GM12874 (cell line): ENCODE results near the gene FLVCR2.

Experiments used
- CTCF ChIP-seq: IDR thresholded peaks from 2 replicates; pipeline ENCODE4 v1.5.1; 2011; ENCODE audit warnings: low read depth, mild to moderate bottlenecking, control low read depth, low read length, moderate library complexity; ENCODE audit not compliant: insufficient read depth

Gene FLVCR2

GRCh38 chr14:75649337-75649736 is 70.9 kb downstream of the FLVCR2 start:
- no peak for TF ChIP-seq CTCF

GRCh38 chr14:75649773-75650172 is 71.4 kb downstream of the FLVCR2 start:
- no peak for TF ChIP-seq CTCF

- TF ChIP-seq CTCF, result no peak
Measured at GRCh38 chr14:75650253-75651058, 72.0 kb downstream of the FLVCR2 start.

- no peak for TF ChIP-seq CTCF
Measured at GRCh38 chr14:75653563-75653962, 75.1 kb downstream of the FLVCR2 start.

- peak; percentile 94 for TF ChIP-seq CTCF
Measured at GRCh38 chr14:75654127-75654732, 75.8 kb downstream of the FLVCR2 start.

GRCh38 chr14:75655235-75655634 is 76.8 kb downstream of the FLVCR2 start:
- TF ChIP-seq CTCF, result no peak

GRCh38 chr14:75657331-75657730 is 78.9 kb downstream of the FLVCR2 start:
- TF ChIP-seq CTCF, result no peak
